Hepatocyte (in vitro differentiated cells): ENCODE data around the gene IPO11. TPM values are rescaled to one million over a fixed set of nuclear protein-coding genes. Genes with fewer than 3 reads are reported as not detected.

Source experiments
- DNase-seq: peaks from one replicate; pipeline ENCODE4 v3.0.0-alpha.2; 2016; ENCODE audit warnings: low spot score
- H2AFZ ChIP-seq: fragments of 200-600 bp; sonication (generic); 2 replicates; pipeline ENCODE4 v1.6.0; 2016; ENCODE audit warnings: antibody characterized with exemption, mild to moderate bottlenecking
- H3K27ac ChIP-seq: fragments of 200-600 bp; sonication (generic); 2 replicates; pipeline ENCODE4 v1.5.1; 2016; ENCODE audit warnings: mild to moderate bottlenecking
- H3K27me3 ChIP-seq: fragments of 200-600 bp; sonication (generic); 2 replicates; pipeline ENCODE4 v1.6.1; 2016
- H3K36me3 ChIP-seq: fragments of 200-600 bp; sonication (generic); replicated peaks from 2 replicates; pipeline ENCODE4 v1.5.1; 2016; ENCODE audit warnings: low read depth; ENCODE audit not compliant: insufficient read depth
- H3K4me1 ChIP-seq: fragments of 200-600 bp; sonication (generic); 2 replicates; pipeline ENCODE4 v1.5.1; 2016; ENCODE audit warnings: mild to moderate bottlenecking, moderate library complexity; ENCODE audit not compliant: insufficient read depth
- H3K4me2 ChIP-seq: fragments of 200-600 bp; sonication (generic); 2 replicates; pipeline ENCODE4 v1.6.0; 2016
- H3K4me3 ChIP-seq: fragments of 200-600 bp; sonication (generic); 2 replicates; pipeline ENCODE4 v1.5.1; 2016; ENCODE audit warnings: mild to moderate bottlenecking
- H3K79me2 ChIP-seq: fragments of 200-600 bp; sonication (generic); 2 replicates; pipeline ENCODE4 v1.6.0; 2017; ENCODE audit warnings: mild to moderate bottlenecking
- H3K9me2 ChIP-seq: fragments of 200-600 bp; sonication (generic); replicated peaks from 2 replicates; pipeline ENCODE4 v1.6.0; 2017; ENCODE audit warnings: mild to moderate bottlenecking; ENCODE audit not compliant: insufficient read depth
- H3K9me3 ChIP-seq: fragments of 200-600 bp; sonication (generic); 2 replicates; pipeline ENCODE4 v1.5.1; 2016; ENCODE audit warnings: low read depth, mild to moderate bottlenecking
- H4K20me1 ChIP-seq: fragments of 200-600 bp; sonication (generic); 2 replicates; pipeline ENCODE4 v1.6.0; 2016; ENCODE audit warnings: mild to moderate bottlenecking; ENCODE audit not compliant: insufficient read depth, poor library complexity, severe bottlenecking
- CTCF ChIP-seq: fragments of 200-600 bp; sonication (generic); IDR thresholded peaks from 2 replicates; pipeline ENCODE4 v1.5.1; 2016; ENCODE audit warnings: antibody characterized with exemption, mild to moderate bottlenecking; ENCODE audit not compliant: poor library complexity
- EZH2 ChIP-seq: fragments of 200-600 bp; sonication (generic); IDR thresholded peaks from 2 replicates; pipeline ENCODE4 v1.6.1; 2016; ENCODE audit warnings: antibody characterized with exemption, mild to moderate bottlenecking, borderline replicate concordance
- EZH2phosphoT487 ChIP-seq: fragments of 200-600 bp; sonication (generic); IDR thresholded peaks from one replicate; pipeline ENCODE4 v1.6.1; 2018; ENCODE audit warnings: antibody characterized with exemption, mild to moderate bottlenecking, low read depth, moderate library complexity; ENCODE audit not compliant: unreplicated experiment, severe bottlenecking
- WGBS: methylation state at CpG from one replicate; pipeline ENCODE4 v1.1.6; 2016; ENCODE audit warnings: low lambda C conversion rate; ENCODE audit errors: missing lambda C conversion rate; 5-methylcytosine and 5-hydroxymethylcytosine counted together
- polyA plus RNA-seq: library from polyadenylated mRNA; unstranded; fragments of >200 nt; fragmentation: Nextera tagmentation; extraction: Ambion mirVana; gene quantifications from 2 replicates; pipeline ENCODE4 v1.2.1, GENCODE V29; 2016
- total RNA-seq: library from RNA; depleted of rRNA; stranded (reverse); fragments of >200 nt; gene quantifications from 2 replicates; pipeline ENCODE4 v1.2.3, GENCODE V29; 2014

Gene IPO11
- total and polyA plus RNA-seq, 2 experiments from 2014 or later, result 10.3 to 24.2 TPM

GRCh38 chr5:62645223-62645622 lies 232.7 kb downstream of the IPO11 start:
- Histone ChIP-seq H4K20me1 (no peaks in the 10 kb centered on the region), H3K9me3 (no peaks in the 10 kb centered on the region), H2AFZ (no peak overlapping the region), H3K27me3 (no peaks in the 10 kb centered on the region), H3K36me3 (no peaks in the 10 kb centered on the region), H3K9me2 (no peaks in the 10 kb centered on the region), H3K4me1 (no peaks in the 10 kb centered on the region), H3K79me2 (no peaks in the 10 kb centered on the region), H3K27ac (no peak overlapping the region), H3K4me2 (no peak overlapping the region), H3K4me3 (no peak overlapping the region)
- no peak for DNase-seq
- WGBS, result 95% methylated on average over 3 of the region's 3 CpGs
- TF ChIP-seq EZH2 (no peak), EZH2phosphoT487 (no peak), CTCF (no peak)

GRCh38 chr5:62647241-62647640 lies 234.7 kb downstream of the IPO11 start:
- no peak overlapping the region for H2AFZ ChIP-seq
- no peaks in the 10 kb centered on the region for H3K9me2 ChIP-seq
- H3K4me3 ChIP-seq, result no peak overlapping the region
- no peaks in the 10 kb centered on the region for H3K27me3 ChIP-seq
- H3K27ac ChIP-seq, result no peak overlapping the region
- no peaks in the 10 kb centered on the region for H3K9me3 ChIP-seq
- no peak overlapping the region for H3K4me2 ChIP-seq
- H4K20me1 ChIP-seq, result no peaks in the 10 kb centered on the region
- H3K4me1 ChIP-seq, result no peaks in the 10 kb centered on the region
- no peak for DNase-seq
- no peaks in the 10 kb centered on the region for H3K79me2 ChIP-seq
- no peaks in the 10 kb centered on the region for H3K36me3 ChIP-seq
- TF ChIP-seq CTCF, result no peak
- TF ChIP-seq EZH2phosphoT487, result no peak
- no peak for TF ChIP-seq EZH2

- 93% methylated on average over 4 of the region's 4 CpGs for WGBS
- TF ChIP-seq CTCF (no peak), EZH2phosphoT487 (no peak), EZH2 (no peak)
Observed at GRCh38 chr5:62649025-62649424, 236.5 kb downstream of the IPO11 start.

GRCh38 chr5:62649476-62650113 lies 237.0 kb downstream of the IPO11 start:
- no peaks in the 10 kb centered on the region for H3K9me3 ChIP-seq
- no peaks in the 10 kb centered on the region for H3K36me3 ChIP-seq
- H3K4me1 ChIP-seq, result no peaks in the 10 kb centered on the region
- H3K27me3 ChIP-seq, result no peaks in the 10 kb centered on the region
- 68% methylated on average over 4 of the region's 4 CpGs for WGBS
- no peaks in the 10 kb centered on the region for H3K9me2 ChIP-seq
- H4K20me1 ChIP-seq, result no peaks in the 10 kb centered on the region
- H3K79me2 ChIP-seq, result no peaks in the 10 kb centered on the region
- H3K4me2 ChIP-seq, result no peak overlapping the region
- no peak overlapping the region for H2AFZ ChIP-seq
- H3K27ac ChIP-seq, result no peak overlapping the region
- no peak for DNase-seq
- no peak overlapping the region for H3K4me3 ChIP-seq
- TF ChIP-seq EZH2 (no peak), EZH2phosphoT487 (no peak), CTCF (no peak)

More at GRCh38 chr5:62649025-62649424, 236.5 kb downstream of the IPO11 start:
- Histone ChIP-seq H3K4me2 (no peak overlapping the region), H3K79me2 (no peaks in the 10 kb centered on the region), H3K27me3 (no peaks in the 10 kb centered on the region), H3K9me3 (no peaks in the 10 kb centered on the region), H2AFZ (no peak overlapping the region), H3K9me2 (no peaks in the 10 kb centered on the region), H3K4me1 (no peaks in the 10 kb centered on the region), H3K36me3 (no peaks in the 10 kb centered on the region), H3K4me3 (no peak overlapping the region), H3K27ac (no peak overlapping the region), H4K20me1 (no peaks in the 10 kb centered on the region)
- no peak for DNase-seq
